ENCODE measurements around the gene SLC35F1.

GRCh38 chr6:118100717-118101116, 193.7 kb downstream of the SLC35F1 start:
- no peak for TF ChIP-seq CTCF (IDR thresholded peaks at IDR 0.05)
- TF ChIP-seq EZH2 (IDR thresholded peaks at IDR 0.05; ENCODE audit: borderline replicate concordance, insufficient read depth, low read depth, low read length, poor library complexity, severe bottlenecking), result no peak
